GM23338 (cell line): Measurements from ENCODE around the gene SESN1. TPM values are rescaled to one million over a fixed set of nuclear protein-coding genes. Genes with fewer than 3 reads are reported as not detected.

ENCODE experiments used
- ATAC-seq: fragments of 200-7000 bp; cut with Tn5 transposase; 3 replicates; pipeline ENCODE4 v1.9.1; 2020
- DNase-seq: peaks from one replicate; pipeline ENCODE4 v3.0.0-alpha.2; 2015; ENCODE audit warnings: low spot score
- H2AFZ ChIP-seq: fragments of 200-600 bp; sonication (generic); 2 replicates; pipeline ENCODE4 v1.8.0; 2016; ENCODE audit warnings: antibody characterized with exemption, mild to moderate bottlenecking, moderate library complexity
- H3F3A ChIP-seq: fragments of 200-600 bp; sonication (generic); replicated peaks from 2 replicates; pipeline ENCODE4 v1.8.0; 2017; ENCODE audit warnings: antibody characterized with exemption, mixed run types, low read depth
- H3K27ac ChIP-seq: fragments of 200-600 bp; sonication (generic); 2 replicates; pipeline ENCODE4 v1.6.1; 2016; ENCODE audit warnings: low read depth
- H3K27me3 ChIP-seq: fragments of 200-600 bp; sonication (generic); 2 replicates; pipeline ENCODE4 v1.8.0; 2016; ENCODE audit warnings: mild to moderate bottlenecking, mixed run types, moderate library complexity; ENCODE audit not compliant: insufficient read depth
- H3K36me3 ChIP-seq: fragments of 200-600 bp; sonication (generic); 2 replicates; pipeline ENCODE4 v1.8.0; 2016; ENCODE audit warnings: mild to moderate bottlenecking; ENCODE audit not compliant: insufficient read depth
- H3K4me1 ChIP-seq: fragments of 200-600 bp; sonication (generic); 2 replicates; pipeline ENCODE4 v1.8.0; 2016; ENCODE audit warnings: mild to moderate bottlenecking, moderate library complexity; ENCODE audit not compliant: insufficient read depth
- H3K4me2 ChIP-seq: fragments of 200-600 bp; sonication (generic); 2 replicates; pipeline ENCODE4 v1.7.1; 2017; ENCODE audit warnings: mixed run types
- H3K4me3 ChIP-seq: fragments of 200-600 bp; sonication (generic); 2 replicates; pipeline ENCODE4 v1.6.1; 2016; ENCODE audit warnings: mixed run types
- H3K79me2 ChIP-seq: fragments of 200-600 bp; sonication (generic); replicated peaks from 2 replicates; pipeline ENCODE4 v1.8.0; 2017; ENCODE audit warnings: mild to moderate bottlenecking; ENCODE audit not compliant: insufficient read depth
- H3K9me2 ChIP-seq: fragments of 200-600 bp; sonication (generic); 2 replicates; pipeline ENCODE4 v1.8.0; 2017; ENCODE audit not compliant: insufficient read depth
- H4K20me1 ChIP-seq: fragments of 200-600 bp; sonication (generic); replicated peaks from 2 replicates; pipeline ENCODE4 v1.8.0; 2017; ENCODE audit warnings: mild to moderate bottlenecking; ENCODE audit not compliant: insufficient read depth
- H3K27ac Mint-ChIP-seq: 2 replicates; pipeline ENCODE4 v1.8.0; 2020; ENCODE audit warnings: inconsistent platforms, mild to moderate bottlenecking, moderate library complexity, mixed read lengths
- H3K27me3 Mint-ChIP-seq: 3 replicates; pipeline ENCODE4 v1.8.0; 2022; ENCODE audit warnings: low read depth, mild to moderate bottlenecking, moderate library complexity, mixed read lengths, inconsistent platforms; ENCODE audit not compliant: insufficient read depth, poor library complexity
- H3K36me3 Mint-ChIP-seq: 3 replicates; pipeline ENCODE4 v1.8.0; 2021; ENCODE audit warnings: low read depth, mild to moderate bottlenecking, inconsistent platforms, moderate library complexity, mixed read lengths
- H3K4me1 Mint-ChIP-seq: 3 replicates; pipeline ENCODE4 v1.8.0; 2020; ENCODE audit warnings: mild to moderate bottlenecking, inconsistent platforms, mixed read lengths
- H3K4me3 Mint-ChIP-seq: 3 replicates; pipeline ENCODE4 v1.8.0; 2021; ENCODE audit warnings: moderate library complexity, mild to moderate bottlenecking, inconsistent platforms, mixed read lengths
- H3K9me3 Mint-ChIP-seq: 3 replicates; pipeline ENCODE4 v1.8.0; 2020; ENCODE audit warnings: moderate library complexity, mild to moderate bottlenecking, inconsistent platforms, mixed read lengths
- CREB1 ChIP-seq: fragments of 250-450 bp; sonication (Bioruptor Pico); IDR thresholded peaks from 2 replicates; pipeline ENCODE4 v1.5.0; 2020; ENCODE audit warnings: low read depth, mild to moderate bottlenecking, moderate library complexity
- CTCF ChIP-seq, 2 experiments: fragments of 200-600 bp in 1 of 2; sonication (generic) in 1 of 2; conservative IDR thresholded peaks; 2 replicates each; pipeline versions ENCODE4 v1.5.1 to v1.6.1; 2016 to 2017; ENCODE audit warnings: antibody characterized with exemption in 2 of 2, low read depth in 2 of 2, mild to moderate bottlenecking in 2 of 2, moderate library complexity in 1 of 2
- ETS1 ChIP-seq: IDR thresholded peaks from 2 replicates; pipeline ENCODE4 v1.6.1; 2016; ENCODE audit warnings: antibody characterized with exemption
- EZH2 ChIP-seq: fragments of 200-600 bp; sonication (generic); IDR thresholded peaks from one replicate; pipeline ENCODE4 v1.8.0; 2017; ENCODE audit warnings: antibody characterized with exemption, mild to moderate bottlenecking, low read depth; ENCODE audit not compliant: unreplicated experiment
- EZH2phosphoT487 ChIP-seq: fragments of 200-600 bp; sonication (generic); IDR thresholded peaks from one replicate; pipeline ENCODE4 v1.8.1; 2018; ENCODE audit warnings: antibody characterized with exemption; ENCODE audit not compliant: unreplicated experiment
- NANOG ChIP-seq: IDR thresholded peaks from 2 replicates; pipeline ENCODE4 v1.6.1; 2016; ENCODE audit warnings: antibody characterized with exemption, borderline replicate concordance
- POLR2AphosphoS5 ChIP-seq: IDR thresholded peaks from 2 replicates; pipeline ENCODE4 v1.6.1; 2016; ENCODE audit warnings: antibody characterized with exemption, low read depth
- STAT1 ChIP-seq: IDR thresholded peaks from one replicate; pipeline ENCODE4 v1.6.1; 2016; ENCODE audit warnings: antibody characterized with exemption; ENCODE audit not compliant: unreplicated experiment
- ZNF114 ChIP-seq: fragments of 250-450 bp; sonication (Bioruptor Pico); IDR thresholded peaks from 2 replicates; pipeline ENCODE4 v1.5.0; 2020; ENCODE audit warnings: mild to moderate bottlenecking, moderate library complexity
- ZNF331 ChIP-seq: fragments of 250-450 bp; sonication (Bioruptor Pico); IDR thresholded peaks from 2 replicates; pipeline ENCODE4 v1.5.0; 2020; ENCODE audit warnings: low read depth, mild to moderate bottlenecking, moderate library complexity
- polyA plus RNA-seq: library from polyadenylated mRNA; unstranded; fragments of >200 nt; fragmentation: Nextera tagmentation; extraction: Ambion mirVana; gene quantifications from 2 replicates; pipeline ENCODE4 v1.2.1, GENCODE V29; 2016
- total RNA-seq: library from RNA; depleted of rRNA; stranded (reverse); fragments of >200 nt; shearing (Covaris generic); gene quantifications from 2 replicates; pipeline ENCODE4 v1.2.3, GENCODE V29; 2014
- TF ChIP-seq, protein P1 (sequence below): IDR thresholded peaks from one replicate; pipeline ENCODE4 v1.6.1; 2018; ENCODE audit warnings: antibody characterized with exemption; ENCODE audit not compliant: unreplicated experiment

The SESN1 gene
- total and polyA plus RNA-seq, 2 experiments from 2014 or later: 26.2 to 36.4 TPM

DNA sequence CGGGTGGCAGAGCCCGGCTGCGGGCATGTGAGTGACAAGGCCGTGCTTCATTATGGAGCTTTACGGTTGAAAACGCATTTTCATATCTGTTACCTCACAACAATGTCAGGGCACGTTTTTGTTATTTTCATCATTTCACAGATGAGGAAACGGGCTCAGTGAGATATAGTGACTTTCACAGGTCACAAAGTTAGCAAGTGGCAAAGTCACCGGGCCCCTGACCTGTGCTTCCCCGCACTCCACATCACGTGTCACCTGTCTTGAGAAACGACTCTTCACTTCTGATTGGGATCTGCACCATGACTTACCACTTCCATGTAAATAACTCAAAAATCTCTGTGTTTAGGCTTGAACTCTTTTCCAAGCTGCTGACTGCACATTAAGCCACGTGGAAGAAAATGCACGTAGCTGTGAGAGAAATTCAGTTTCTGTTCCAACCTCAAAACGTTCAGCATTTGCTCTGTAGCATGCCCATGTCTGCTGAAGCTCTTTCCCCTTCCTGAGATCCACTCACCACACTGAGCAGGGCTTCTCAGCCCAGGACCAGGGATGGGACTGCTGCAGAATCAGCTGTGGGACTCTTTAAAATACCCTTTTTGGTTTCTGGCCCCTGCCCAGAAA is 139.2 kb downstream of the SESN1 start:
- TF ChIP-seq ZNF114 (CRISPR knock-in tag): no peak
- no peak for TF ChIP-seq CTCF (conservative IDR thresholded peaks at IDR 0.05; ENCODE audit: low read depth in 2 of 2)
- no peak for TF ChIP-seq ETS1
- Mint-ChIP-seq H3K4me1 (peaks cover 9% of the 10 kb centered on the region), H3K27ac (no peak overlapping the region), H3K27me3 (peaks cover 5% of the 10 kb centered on the region), H3K9me3 (no peaks in the 10 kb centered on the region), H3K4me3 (no peak overlapping the region), H3K36me3 (no peaks in the 10 kb centered on the region; the same call in 2 of the 3 replicates)
- Histone ChIP-seq H3K79me2 (no peaks in the 10 kb centered on the region), H3K9me2 (no peaks in the 10 kb centered on the region), H3K4me1 (no peaks in the 10 kb centered on the region), H3K27ac (no peak overlapping the region), H4K20me1 (no peaks in the 10 kb centered on the region), H3F3A (no peaks in the 10 kb centered on the region), H3K36me3 (no peaks in the 10 kb centered on the region), H3K4me3 (no peak overlapping the region), H2AFZ (no peak overlapping the region), H3K4me2 (no peak overlapping the region), H3K27me3 (no peaks in the 10 kb centered on the region)
- DNase-seq (no peak), ATAC-seq (no peak)

- no peak for DNase-seq
- peaks cover 5% of the 10 kb centered on the region for H3K27me3 Mint-ChIP-seq
- no peak overlapping the region for H3K4me3 ChIP-seq
- H3K4me1 Mint-ChIP-seq: no peaks in the 10 kb centered on the region
- H3K4me1 ChIP-seq: no peaks in the 10 kb centered on the region
- H4K20me1 ChIP-seq: no peaks in the 10 kb centered on the region
- H3K4me2 ChIP-seq: no peak overlapping the region
- no peak overlapping the region for H2AFZ ChIP-seq
- no peaks in the 10 kb centered on the region for H3K27me3 ChIP-seq
- ATAC-seq: no peak
- H3F3A ChIP-seq: no peaks in the 10 kb centered on the region
- no peaks in the 10 kb centered on the region for H3K36me3 ChIP-seq
- H3K9me2 ChIP-seq: no peaks in the 10 kb centered on the region
- no peaks in the 10 kb centered on the region for H3K36me3 Mint-ChIP-seq
- H3K4me3 Mint-ChIP-seq: no peak overlapping the region
- no peaks in the 10 kb centered on the region for H3K9me3 Mint-ChIP-seq
- no peak overlapping the region for H3K27ac Mint-ChIP-seq
- no peak overlapping the region for H3K27ac ChIP-seq
- H3K79me2 ChIP-seq: no peaks in the 10 kb centered on the region
- TF ChIP-seq ETS1 (no peak), ZNF331 (CRISPR knock-in tag) (no peak), EZH2phosphoT487 (no peak), POLR2AphosphoS5 (no peak), NANOG (no peak), CREB1 (CRISPR knock-in tag) (no peak), STAT1 (no peak), EZH2 (no peak)
- TF ChIP-seq, protein P1, sequence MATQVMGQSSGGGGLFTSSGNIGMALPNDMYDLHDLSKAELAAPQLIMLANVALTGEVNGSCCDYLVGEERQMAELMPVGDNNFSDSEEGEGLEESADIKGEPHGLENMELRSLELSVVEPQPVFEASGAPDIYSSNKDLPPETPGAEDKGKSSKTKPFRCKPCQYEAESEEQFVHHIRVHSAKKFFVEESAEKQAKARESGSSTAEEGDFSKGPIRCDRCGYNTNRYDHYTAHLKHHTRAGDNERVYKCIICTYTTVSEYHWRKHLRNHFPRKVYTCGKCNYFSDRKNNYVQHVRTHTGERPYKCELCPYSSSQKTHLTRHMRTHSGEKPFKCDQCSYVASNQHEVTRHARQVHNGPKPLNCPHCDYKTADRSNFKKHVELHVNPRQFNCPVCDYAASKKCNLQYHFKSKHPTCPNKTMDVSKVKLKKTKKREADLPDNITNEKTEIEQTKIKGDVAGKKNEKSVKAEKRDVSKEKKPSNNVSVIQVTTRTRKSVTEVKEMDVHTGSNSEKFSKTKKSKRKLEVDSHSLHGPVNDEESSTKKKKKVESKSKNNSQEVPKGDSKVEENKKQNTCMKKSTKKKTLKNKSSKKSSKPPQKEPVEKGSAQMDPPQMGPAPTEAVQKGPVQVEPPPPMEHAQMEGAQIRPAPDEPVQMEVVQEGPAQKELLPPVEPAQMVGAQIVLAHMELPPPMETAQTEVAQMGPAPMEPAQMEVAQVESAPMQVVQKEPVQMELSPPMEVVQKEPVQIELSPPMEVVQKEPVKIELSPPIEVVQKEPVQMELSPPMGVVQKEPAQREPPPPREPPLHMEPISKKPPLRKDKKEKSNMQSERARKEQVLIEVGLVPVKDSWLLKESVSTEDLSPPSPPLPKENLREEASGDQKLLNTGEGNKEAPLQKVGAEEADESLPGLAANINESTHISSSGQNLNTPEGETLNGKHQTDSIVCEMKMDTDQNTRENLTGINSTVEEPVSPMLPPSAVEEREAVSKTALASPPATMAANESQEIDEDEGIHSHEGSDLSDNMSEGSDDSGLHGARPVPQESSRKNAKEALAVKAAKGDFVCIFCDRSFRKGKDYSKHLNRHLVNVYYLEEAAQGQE: no peak
Observed at GRCh38 chr6:108953681-108954080, 141.0 kb downstream of the SESN1 start.
